K562 (cell line): ENCODE results near the gene CDKL5. TPM values are rescaled to one million over a fixed set of nuclear protein-coding genes. Genes with fewer than 3 reads are reported as not detected.

Experiments used
- BCOR ChIP-seq: fragments of 450-650 bp; IDR thresholded peaks from 2 replicates; pipeline ENCODE4 v1.6.1; 2016
- CCAR2 ChIP-seq: fragments of 200-400 bp; formaldehyde crosslinking; IDR thresholded peaks from 2 replicates; pipeline ENCODE4 v1.6.1; 2017; ENCODE audit warnings: mild to moderate bottlenecking, low read depth, low read length
- COPS2 ChIP-seq: fragments of 450-650 bp; conservative IDR thresholded peaks from 2 replicates; pipeline ENCODE4 v1.6.1; 2016; ENCODE audit warnings: mild to moderate bottlenecking, moderate library complexity
- MAFK ChIP-seq: IDR thresholded peaks from 2 replicates; pipeline ENCODE4 v1.6.1; 2011; ENCODE audit warnings: low read length, improper control_type of control experiment
- PTRF ChIP-seq: fragments of 450-650 bp; IDR thresholded peaks from 2 replicates; pipeline ENCODE4 v1.6.1; 2016; ENCODE audit warnings: mild to moderate bottlenecking, missing genetic modification characterization, missing compliant biosample characterization
- SIN3A ChIP-seq, 2 experiments: fragments of 150-350 bp in 1 of 2; IDR thresholded peaks; 2 replicates each; pipeline ENCODE4 v1.6.1; 2011 to 2016; ENCODE audit warnings: borderline replicate concordance in 2 of 2, low read depth in 2 of 2, low read length in 2 of 2, mild to moderate bottlenecking in 2 of 2, moderate library complexity in 2 of 2; ENCODE audit not compliant: control insufficient read depth in 1 of 2
- ZNF668 ChIP-seq: fragments of 250-450 bp; sonication (Bioruptor Pico); IDR thresholded peaks from 2 replicates; pipeline ENCODE4 v1.8.0; 2022; ENCODE audit warnings: mild to moderate bottlenecking, inconsistent platforms
- polyA plus RNA-seq, 8 experiments: library from polyadenylated mRNA; depleted of rRNA in 4 of 8; stranded (reverse) in 5 of 8; unstranded in 3 of 8; fragments of >200 nt; fragmentation: Nextera tagmentation in 2 of 8; fragmentation: Illumina TruSeq in 1 of 8; extraction: Ambion mirVana in 2 of 8; extraction: Trizol in 1 of 8; gene quantifications; 2 replicates each; pipeline versions ENCODE4 v1.2.1 to v1.2.3, GENCODE V29; 2011 to 2014; ENCODE audit warnings: inconsistent platforms in 1 of 8, missing spikeins in 1 of 8
- total RNA-seq, 7 experiments: library from RNA; depleted of rRNA in 6 of 7; stranded (reverse); fragments of >200 nt in 6 of 7; fragmentation: Illumina TruSeq in 2 of 7; extraction: Trizol in 2 of 7; gene quantifications; 2 replicates each; pipeline versions ENCODE4 v1.2.1 to v1.2.3, GENCODE V29; 2011 to 2021; ENCODE audit warnings: low replicate concordance in 1 of 7
- TF ChIP-seq, protein P1 (sequence below): fragments of 450-650 bp; IDR thresholded peaks from one replicate; pipeline ENCODE4 v1.6.1; 2018; ENCODE audit warnings: mild to moderate bottlenecking, moderate library complexity; ENCODE audit not compliant: partially characterized antibody
- TF ChIP-seq, protein P2 (sequence below): conservative IDR thresholded peaks from 2 replicates; pipeline ENCODE4 v1.6.1; 2011; ENCODE audit warnings: low read depth, mild to moderate bottlenecking, low read length; ENCODE audit not compliant: control insufficient read depth
- TF ChIP-seq, protein P3 (sequence below): fragments of 250-450 bp; sonication (Bioruptor Pico); IDR thresholded peaks from 2 replicates; pipeline ENCODE4 v1.4.0; 2020
- TF ChIP-seq, protein P4 (sequence below): sonication (generic); formaldehyde crosslinking; IDR thresholded peaks from 2 replicates; pipeline ENCODE4 v1.8.1; 2023; ENCODE audit warnings: mild to moderate bottlenecking, missing genetic modification reagents

The CDKL5 gene
- total and polyA plus RNA-seq, 9 of the 15 experiments (the other 6 are each of a cell fraction or from before 2014, with no cell fraction given) = under 0.01 to 0.21 (median 0.04) TPM

DNA sequence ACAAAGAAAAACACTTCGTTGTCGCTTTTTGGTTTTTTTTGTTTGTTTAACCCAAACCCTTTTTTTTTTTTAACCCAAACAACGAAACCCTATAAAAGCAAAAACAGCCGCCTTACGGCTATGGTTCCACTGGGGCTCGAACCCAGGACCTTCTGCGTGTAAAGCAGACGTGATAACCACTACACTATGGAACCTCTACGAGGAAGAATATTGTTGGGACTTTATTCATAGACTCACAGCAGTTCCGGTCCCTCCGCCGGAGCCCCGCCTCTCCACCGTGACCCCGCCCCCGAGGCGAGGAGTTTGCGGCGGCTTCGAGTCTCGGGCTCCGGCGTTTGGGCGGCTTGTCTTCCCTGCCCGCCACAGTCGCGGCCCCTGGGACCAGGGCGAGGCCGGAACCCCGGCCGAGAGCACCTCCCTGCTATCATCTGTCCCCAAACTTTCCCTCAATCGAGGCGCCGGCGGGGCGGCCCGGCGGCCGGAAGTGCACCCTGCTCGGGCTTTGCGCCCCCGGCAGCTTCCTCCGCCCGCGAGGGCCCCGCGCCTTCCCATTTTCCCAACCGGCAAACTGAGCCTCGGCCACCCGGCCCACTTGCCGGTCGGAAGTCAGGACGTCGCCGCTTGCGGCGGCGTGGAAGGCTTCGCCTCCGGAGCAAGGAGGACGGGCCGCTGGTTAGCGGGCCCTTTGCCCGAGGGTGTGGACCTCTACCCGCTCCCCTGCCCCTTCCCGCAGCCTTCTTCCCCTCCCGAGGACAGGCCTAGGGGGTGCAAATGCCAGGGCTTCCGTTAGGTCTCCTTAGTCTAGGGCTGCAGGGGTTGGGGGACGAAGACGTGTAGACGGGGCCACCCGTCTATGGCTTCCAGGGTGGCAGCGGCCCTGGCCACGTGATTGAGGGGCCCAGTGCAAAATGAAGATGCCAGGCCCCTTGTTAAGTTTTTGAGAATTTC lies 249.7 kb downstream of the CDKL5 start (continued):
- TF ChIP-seq SIN3A (IDR thresholded peaks at IDR 0.05; ENCODE audit: borderline replicate concordance in 2 of 2, control insufficient read depth in 1 of 2, low read depth in 2 of 2, low read length in 2 of 2) = no peak
- TF ChIP-seq MAFK = no peak
- TF ChIP-seq, protein P1, sequence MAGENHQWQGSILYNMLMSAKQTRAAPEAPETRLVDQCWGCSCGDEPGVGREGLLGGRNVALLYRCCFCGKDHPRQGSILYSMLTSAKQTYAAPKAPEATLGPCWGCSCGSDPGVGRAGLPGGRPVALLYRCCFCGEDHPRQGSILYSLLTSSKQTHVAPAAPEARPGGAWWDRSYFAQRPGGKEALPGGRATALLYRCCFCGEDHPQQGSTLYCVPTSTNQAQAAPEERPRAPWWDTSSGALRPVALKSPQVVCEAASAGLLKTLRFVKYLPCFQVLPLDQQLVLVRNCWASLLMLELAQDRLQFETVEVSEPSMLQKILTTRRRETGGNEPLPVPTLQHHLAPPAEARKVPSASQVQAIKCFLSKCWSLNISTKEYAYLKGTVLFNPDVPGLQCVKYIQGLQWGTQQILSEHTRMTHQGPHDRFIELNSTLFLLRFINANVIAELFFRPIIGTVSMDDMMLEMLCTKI = no peak
- TF ChIP-seq COPS2 = no peak
- TF ChIP-seq ZNF668 (CRISPR knock-in tag) = no peak
- no peak for TF ChIP-seq PTRF
- TF ChIP-seq, protein P2, sequence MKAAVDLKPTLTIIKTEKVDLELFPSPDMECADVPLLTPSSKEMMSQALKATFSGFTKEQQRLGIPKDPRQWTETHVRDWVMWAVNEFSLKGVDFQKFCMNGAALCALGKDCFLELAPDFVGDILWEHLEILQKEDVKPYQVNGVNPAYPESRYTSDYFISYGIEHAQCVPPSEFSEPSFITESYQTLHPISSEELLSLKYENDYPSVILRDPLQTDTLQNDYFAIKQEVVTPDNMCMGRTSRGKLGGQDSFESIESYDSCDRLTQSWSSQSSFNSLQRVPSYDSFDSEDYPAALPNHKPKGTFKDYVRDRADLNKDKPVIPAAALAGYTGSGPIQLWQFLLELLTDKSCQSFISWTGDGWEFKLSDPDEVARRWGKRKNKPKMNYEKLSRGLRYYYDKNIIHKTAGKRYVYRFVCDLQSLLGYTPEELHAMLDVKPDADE = 0 out of 2 replicates have a peak, but pooled peaks have one; percentile 46
- TF ChIP-seq, protein P3, sequence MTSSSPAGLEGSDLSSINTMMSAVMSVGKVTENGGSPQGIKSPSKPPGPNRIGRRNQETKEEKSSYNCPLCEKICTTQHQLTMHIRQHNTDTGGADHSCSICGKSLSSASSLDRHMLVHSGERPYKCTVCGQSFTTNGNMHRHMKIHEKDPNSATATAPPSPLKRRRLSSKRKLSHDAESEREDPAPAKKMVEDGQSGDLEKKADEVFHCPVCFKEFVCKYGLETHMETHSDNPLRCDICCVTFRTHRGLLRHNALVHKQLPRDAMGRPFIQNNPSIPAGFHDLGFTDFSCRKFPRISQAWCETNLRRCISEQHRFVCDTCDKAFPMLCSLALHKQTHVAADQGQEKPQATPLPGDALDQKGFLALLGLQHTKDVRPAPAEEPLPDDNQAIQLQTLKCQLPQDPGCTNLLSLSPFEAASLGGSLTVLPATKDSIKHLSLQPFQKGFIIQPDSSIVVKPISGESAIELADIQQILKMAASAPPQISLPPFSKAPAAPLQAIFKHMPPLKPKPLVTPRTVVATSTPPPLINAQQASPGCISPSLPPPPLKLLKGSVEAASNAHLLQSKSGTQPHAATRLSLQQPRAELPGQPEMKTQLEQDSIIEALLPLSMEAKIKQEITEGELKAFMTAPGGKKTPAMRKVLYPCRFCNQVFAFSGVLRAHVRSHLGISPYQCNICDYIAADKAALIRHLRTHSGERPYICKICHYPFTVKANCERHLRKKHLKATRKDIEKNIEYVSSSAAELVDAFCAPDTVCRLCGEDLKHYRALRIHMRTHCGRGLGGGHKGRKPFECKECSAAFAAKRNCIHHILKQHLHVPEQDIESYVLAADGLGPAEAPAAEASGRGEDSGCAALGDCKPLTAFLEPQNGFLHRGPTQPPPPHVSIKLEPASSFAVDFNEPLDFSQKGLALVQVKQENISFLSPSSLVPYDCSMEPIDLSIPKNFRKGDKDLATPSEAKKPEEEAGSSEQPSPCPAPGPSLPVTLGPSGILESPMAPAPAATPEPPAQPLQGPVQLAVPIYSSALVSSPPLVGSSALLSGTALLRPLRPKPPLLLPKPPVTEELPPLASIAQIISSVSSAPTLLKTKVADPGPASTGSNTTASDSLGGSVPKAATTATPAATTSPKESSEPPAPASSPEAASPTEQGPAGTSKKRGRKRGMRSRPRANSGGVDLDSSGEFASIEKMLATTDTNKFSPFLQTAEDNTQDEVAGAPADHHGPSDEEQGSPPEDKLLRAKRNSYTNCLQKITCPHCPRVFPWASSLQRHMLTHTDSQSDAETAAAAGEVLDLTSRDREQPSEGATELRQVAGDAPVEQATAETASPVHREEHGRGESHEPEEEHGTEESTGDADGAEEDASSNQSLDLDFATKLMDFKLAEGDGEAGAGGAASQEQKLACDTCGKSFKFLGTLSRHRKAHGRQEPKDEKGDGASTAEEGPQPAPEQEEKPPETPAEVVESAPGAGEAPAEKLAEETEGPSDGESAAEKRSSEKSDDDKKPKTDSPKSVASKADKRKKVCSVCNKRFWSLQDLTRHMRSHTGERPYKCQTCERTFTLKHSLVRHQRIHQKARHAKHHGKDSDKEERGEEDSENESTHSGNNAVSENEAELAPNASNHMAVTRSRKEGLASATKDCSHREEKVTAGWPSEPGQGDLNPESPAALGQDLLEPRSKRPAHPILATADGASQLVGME (CRISPR knock-in tag) = no peak
- TF ChIP-seq, protein P4, sequence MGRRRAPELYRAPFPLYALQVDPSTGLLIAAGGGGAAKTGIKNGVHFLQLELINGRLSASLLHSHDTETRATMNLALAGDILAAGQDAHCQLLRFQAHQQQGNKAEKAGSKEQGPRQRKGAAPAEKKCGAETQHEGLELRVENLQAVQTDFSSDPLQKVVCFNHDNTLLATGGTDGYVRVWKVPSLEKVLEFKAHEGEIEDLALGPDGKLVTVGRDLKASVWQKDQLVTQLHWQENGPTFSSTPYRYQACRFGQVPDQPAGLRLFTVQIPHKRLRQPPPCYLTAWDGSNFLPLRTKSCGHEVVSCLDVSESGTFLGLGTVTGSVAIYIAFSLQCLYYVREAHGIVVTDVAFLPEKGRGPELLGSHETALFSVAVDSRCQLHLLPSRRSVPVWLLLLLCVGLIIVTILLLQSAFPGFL (CRISPR knock-in tag) = no peak
- peak; percentile 73 for TF ChIP-seq BCOR
- no peak for TF ChIP-seq CCAR2
